Endothelial cell of umbilical vein (primary cell): ENCODE data around the gene REEP1. TPM values are rescaled to one million over a fixed set of nuclear protein-coding genes. Genes with fewer than 3 reads are reported as not detected.

Experiments
- BruUV-seq: library from RNA; stranded (reverse); fragments of 400-500 nt; replicated peaks from 2 replicates; lab custom pipeline; 2021; lab: Mats Ljungman, UMichigan
- CTCF ChIA-PET: fragments of 300-600, 350-600 bp; sonication (Branson Sonifier 250); formaldehyde crosslinking; loops from one replicate; lab custom pipeline; 2021; ENCODE audit warnings: antibody characterized with exemption, inconsistent platforms; lab: Charles Lee
- POLR2A ChIA-PET: fragments of 300-600, 350-600 bp; sonication (Branson Sonifier 250); formaldehyde crosslinking; loops from one replicate; lab custom pipeline; 2021; ENCODE audit warnings: antibody characterized with exemption, inconsistent platforms; lab: Charles Lee
- DNase-seq: peaks from one replicate; pipeline ENCODE4 v3.0.0-alpha.2; 2011; ENCODE audit warnings: low read depth, low spot score
- FAIRE-seq: peaks from 2 replicates; lab custom pipeline; 2011; peaks lifted over from hg19 to GRCh38; lab: Jason Lieb, UNC
- H2AFZ ChIP-seq: 2 replicates; pipeline ENCODE4 v1.6.0; 2012; ENCODE audit warnings: low read depth, low read length, control low read depth, inconsistent platforms
- H3K27ac ChIP-seq: 2 replicates; pipeline ENCODE4 v1.5.1; 2011; ENCODE audit warnings: low read depth, mild to moderate bottlenecking, control low read depth, low read length, moderate library complexity; ENCODE audit not compliant: insufficient read depth
- H3K27me3 ChIP-seq, 2 experiments: 2 replicates each; pipeline versions ENCODE4 v1.6.0 to v1.6.1; 2011; ENCODE audit warnings: low read length in 2 of 2, mixed read lengths in 1 of 2; ENCODE audit not compliant: control insufficient read depth in 2 of 2, insufficient read depth in 2 of 2
- H3K36me3 ChIP-seq, 2 experiments: 2 replicates in 1 of 2; 3 replicates in 1 of 2; pipeline ENCODE4 v1.5.1; 2011; ENCODE audit warnings: low read length in 2 of 2, mild to moderate bottlenecking in 1 of 2, moderate library complexity in 1 of 2; ENCODE audit not compliant: control insufficient read depth in 2 of 2, insufficient read depth in 2 of 2; ENCODE audit errors: extremely low read depth in 1 of 2
- H3K4me1 ChIP-seq: 3 replicates; pipeline ENCODE4 v1.5.1; 2011; ENCODE audit warnings: mild to moderate bottlenecking, low read length; ENCODE audit not compliant: control insufficient read depth, insufficient read depth; ENCODE audit errors: extremely low read depth
- H3K4me2 ChIP-seq: 2 replicates; pipeline ENCODE4 v1.6.1; 2011; ENCODE audit warnings: low read length, control low read depth, mixed read lengths; ENCODE audit not compliant: insufficient read depth
- H3K4me3 ChIP-seq, 3 experiments: fragments of 200-600 bp in 1 of 3; sonication (generic), shearing (Covaris generic) in 1 of 3; replicated peaks in 1 of 3; 2 replicates each; pipeline ENCODE4 v1.5.1; 2011 to 2016; ENCODE audit warnings: control low read depth in 3 of 3, low read length in 3 of 3, mild to moderate bottlenecking in 2 of 3, inconsistent platforms in 1 of 3, low read depth in 1 of 3, moderate library complexity in 1 of 3; ENCODE audit not compliant: insufficient read depth in 1 of 3
- H3K79me2 ChIP-seq: 2 replicates; pipeline ENCODE4 v1.6.0; 2012; ENCODE audit warnings: low read length, inconsistent platforms; ENCODE audit not compliant: control insufficient read depth, insufficient read depth
- H3K9ac ChIP-seq: replicated peaks from 2 replicates; pipeline ENCODE3; 2011; ENCODE audit warnings: low read length, control low read depth; ENCODE audit not compliant: insufficient read depth; ENCODE audit errors: extremely low read depth
- H3K9me1 ChIP-seq: replicated peaks from 3 replicates; pipeline ENCODE4 v1.6.0; 2011; ENCODE audit warnings: mild to moderate bottlenecking, low read length; ENCODE audit not compliant: control insufficient read depth, insufficient read depth; ENCODE audit errors: extremely low read depth
- H3K9me3 ChIP-seq: replicated peaks from 2 replicates; pipeline ENCODE4 v1.5.1; 2012; ENCODE audit warnings: low read length, inconsistent platforms; ENCODE audit not compliant: control insufficient read depth, insufficient read depth
- H4K20me1 ChIP-seq: replicated peaks from 2 replicates; pipeline ENCODE3; 2011; ENCODE audit warnings: mild to moderate bottlenecking, low read length; ENCODE audit not compliant: control insufficient read depth, insufficient read depth; ENCODE audit errors: extremely low read depth
- CTCF ChIP-seq, 2 donors: IDR thresholded peaks; 1 replicate in 1 of 2; 2 replicates in 1 of 2; pipeline ENCODE4 v1.5.1; 2011; ENCODE audit warnings: low read length in 2 of 2, mild to moderate bottlenecking in 2 of 2, moderate library complexity in 2 of 2, control low read depth in 1 of 2, inconsistent platforms in 1 of 2, low read depth in 1 of 2; ENCODE audit not compliant: insufficient read depth in 1 of 2; ENCODE audit errors: extremely low read depth in 1 of 2
- EZH2 ChIP-seq: IDR thresholded peaks from 2 replicates; pipeline ENCODE4 v1.6.1; 2012; ENCODE audit warnings: borderline replicate concordance, low read depth, mild to moderate bottlenecking, moderate library complexity, low read length, inconsistent platforms; ENCODE audit not compliant: severe bottlenecking
- FOS ChIP-seq: IDR thresholded peaks from 2 replicates; pipeline ENCODE4 v1.6.1; 2011; ENCODE audit warnings: mild to moderate bottlenecking, low read length, moderate library complexity, borderline replicate concordance; ENCODE audit not compliant: insufficient read depth
- GATA2 ChIP-seq: IDR thresholded peaks from 2 replicates; pipeline ENCODE4 v1.7.0; 2011; ENCODE audit warnings: low read depth, mild to moderate bottlenecking, moderate library complexity, mixed read lengths, low read length; ENCODE audit not compliant: insufficient read length, insufficient read depth
- JUN ChIP-seq: IDR thresholded peaks from 2 replicates; pipeline ENCODE4 v1.6.1; 2011; ENCODE audit warnings: borderline replicate concordance, low read depth; ENCODE audit not compliant: insufficient read length, insufficient read depth
- MYC ChIP-seq: IDR thresholded peaks from one replicate; pipeline ENCODE4 v1.6.1; 2011; ENCODE audit warnings: mild to moderate bottlenecking, low read depth, low read length
- POLR2A ChIP-seq: IDR thresholded peaks from 2 replicates; pipeline ENCODE4 v1.6.1; 2012; ENCODE audit warnings: low read depth, mild to moderate bottlenecking, control low read depth, low read length
- POLR2AphosphoS5 ChIP-seq: IDR thresholded peaks from 2 replicates; pipeline ENCODE4 v1.6.1; 2012; ENCODE audit warnings: low read depth, mild to moderate bottlenecking, control low read depth, low read length, moderate library complexity; ENCODE audit not compliant: insufficient read depth
- dilution Hi-C: fragments of 300-500 bp; cut with MboI; formaldehyde crosslinking; loops from one replicate; pipeline ENCODE4 v1.15.0; 2019; ENCODE audit warnings: low sequenced_read_pairs; ENCODE audit not compliant: extremely low pct_ligation_motif_present
- intact Hi-C: fragments of 100-400 bp; cut with micrococcal nuclease; formaldehyde crosslinking; loops from one replicate; pipeline ENCODE4 v1.10.0; 2022
- polyA plus RNA-seq, 4 experiments: library from polyadenylated mRNA; depleted of rRNA in 3 of 4; stranded (reverse) in 3 of 4; unstranded in 1 of 4; fragments of >200 nt; gene quantifications; 2 replicates each; pipeline versions ENCODE4 v1.2.1 to v1.2.3, GENCODE V29; 2011 to 2012; ENCODE audit warnings: missing spikeins in 1 of 4
- total RNA-seq: library from RNA; stranded (reverse); gene quantifications from 2 replicates; pipeline ENCODE4 v1.2.3, GENCODE V29; 2021
- TF ChIP-seq, protein P1 (sequence below): IDR thresholded peaks from 2 replicates; pipeline ENCODE4 v1.6.1; 2011; ENCODE audit not compliant: insufficient read depth, insufficient read length

REEP1 gene
- total and polyA plus RNA-seq, 2 donors (not counting 3 experiments of a cell fraction or from before 2014, with no cell fraction given) = 0.11 to 0.53 TPM

DNA sequence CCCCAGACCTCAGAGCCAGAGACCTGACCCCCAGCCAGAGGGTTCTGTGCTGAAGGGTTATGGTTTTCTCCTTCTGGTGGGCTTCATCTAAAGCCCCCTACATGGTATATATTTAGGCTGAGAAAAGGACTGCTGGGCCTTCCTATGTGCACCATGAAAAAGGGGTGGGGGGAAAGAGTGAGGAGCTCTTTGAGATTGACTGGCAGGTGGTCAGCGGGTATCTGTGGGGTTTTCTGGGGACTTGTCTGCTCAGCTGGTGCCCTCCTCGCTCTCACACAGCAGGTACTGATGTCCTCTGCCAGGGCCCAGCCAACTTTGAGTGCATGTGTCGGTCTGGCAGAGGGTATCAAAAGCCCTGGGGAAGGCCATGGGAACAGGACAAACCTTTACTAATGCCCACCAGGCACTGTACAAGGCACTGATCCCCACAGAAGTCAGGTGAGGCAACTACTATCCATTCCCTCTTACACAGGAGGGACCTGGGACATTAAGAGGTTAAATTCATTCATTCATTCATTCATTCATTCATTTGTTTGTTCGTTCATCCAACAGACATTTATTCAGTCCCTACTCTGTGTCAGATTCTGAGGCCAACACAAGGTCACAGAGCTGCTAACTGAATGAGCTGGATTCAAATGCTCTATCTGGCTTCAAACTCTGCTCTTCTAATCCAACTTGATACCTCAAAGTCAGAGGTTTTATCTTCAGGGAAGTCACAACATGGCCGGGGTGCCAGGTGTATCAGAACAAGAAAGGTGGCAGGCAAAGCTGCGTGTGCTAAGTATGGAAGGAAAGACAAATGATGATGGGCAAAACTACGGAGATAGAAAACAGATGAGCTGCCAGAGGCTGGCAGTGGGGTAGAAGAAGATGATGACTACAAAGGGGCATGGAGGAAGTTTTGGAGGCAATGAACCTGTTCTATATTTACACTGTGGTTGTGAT lies 44.6 kb downstream of the REEP1 start:
- intact Hi-C loops (no loop called here), dilution Hi-C loops (no loop called here)
- TF ChIP-seq EZH2 (no peak), JUN (no peak), POLR2A (no peak), FOS (no peak), GATA2 (no peak), POLR2AphosphoS5 (no peak), CTCF (IDR thresholded peaks at IDR 0.05; ENCODE audit: extremely low read depth in 1 of 2, insufficient read depth in 1 of 2, low read depth in 1 of 2, low read length in 2 of 2) (no peak), MYC (no peak)
- TF ChIP-seq, protein P1, sequence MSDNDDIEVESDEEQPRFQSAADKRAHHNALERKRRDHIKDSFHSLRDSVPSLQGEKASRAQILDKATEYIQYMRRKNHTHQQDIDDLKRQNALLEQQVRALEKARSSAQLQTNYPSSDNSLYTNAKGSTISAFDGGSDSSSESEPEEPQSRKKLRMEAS = no peak
- no peak overlapping the region for H3K4me2 ChIP-seq
- H3K79me2 ChIP-seq = no peaks in the 10 kb centered on the region
- POLR2A ChIA-PET = no interaction called here
- H3K4me3 ChIP-seq = no peak overlapping the region
- FAIRE-seq (no peak), DNase-seq (no peak)
- H3K4me1 ChIP-seq = no peaks in the 10 kb centered on the region
- no peaks in the 10 kb centered on the region for H3K9me1 ChIP-seq
- no TSS peak for BruUV-seq
- CTCF ChIA-PET = interaction anchor here (1.1 to 1.2 kb wide), 2 partner anchors 72 to 80 kb away, joined by 3 read pairs; no protein-coding TSS in a partner anchor
- no peak overlapping the region for H2AFZ ChIP-seq
- H3K27me3 ChIP-seq = peaks cover 0 to 8% of the 10 kb centered on the region in 2 experiments
- H3K36me3 ChIP-seq = no peaks in the 10 kb centered on the region
- no peaks in the 10 kb centered on the region for H3K9me3 ChIP-seq
- H4K20me1 ChIP-seq = no peaks in the 10 kb centered on the region
- H3K27ac ChIP-seq = no peak overlapping the region
- no peak overlapping the region for H3K9ac ChIP-seq
